ENCODE results near the gene WASF1. TPM values are rescaled to one million over a fixed set of nuclear protein-coding genes. Genes with fewer than 3 reads are reported as not detected.

Gene WASF1
- total RNA-seq, 2 donors from 2014 or later = 31.1 to 35.3 TPM

- TF ChIP-seq, protein P1, sequence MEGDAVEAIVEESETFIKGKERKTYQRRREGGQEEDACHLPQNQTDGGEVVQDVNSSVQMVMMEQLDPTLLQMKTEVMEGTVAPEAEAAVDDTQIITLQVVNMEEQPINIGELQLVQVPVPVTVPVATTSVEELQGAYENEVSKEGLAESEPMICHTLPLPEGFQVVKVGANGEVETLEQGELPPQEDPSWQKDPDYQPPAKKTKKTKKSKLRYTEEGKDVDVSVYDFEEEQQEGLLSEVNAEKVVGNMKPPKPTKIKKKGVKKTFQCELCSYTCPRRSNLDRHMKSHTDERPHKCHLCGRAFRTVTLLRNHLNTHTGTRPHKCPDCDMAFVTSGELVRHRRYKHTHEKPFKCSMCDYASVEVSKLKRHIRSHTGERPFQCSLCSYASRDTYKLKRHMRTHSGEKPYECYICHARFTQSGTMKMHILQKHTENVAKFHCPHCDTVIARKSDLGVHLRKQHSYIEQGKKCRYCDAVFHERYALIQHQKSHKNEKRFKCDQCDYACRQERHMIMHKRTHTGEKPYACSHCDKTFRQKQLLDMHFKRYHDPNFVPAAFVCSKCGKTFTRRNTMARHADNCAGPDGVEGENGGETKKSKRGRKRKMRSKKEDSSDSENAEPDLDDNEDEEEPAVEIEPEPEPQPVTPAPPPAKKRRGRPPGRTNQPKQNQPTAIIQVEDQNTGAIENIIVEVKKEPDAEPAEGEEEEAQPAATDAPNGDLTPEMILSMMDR (conservative IDR thresholded peaks at IDR 0.05) = no peak
- 89 to 90% methylated on average over 3 to 8 of the region's 8 CpGs for WGBS, 2 experiments (ENCODE audit: insufficient coverage in 1 of 2, insufficient read length in 1 of 2)
- H3K27me3 Mint-ChIP-seq (ENCODE audit: insufficient read depth) = no peaks in the 10 kb centered on the region
- Histone ChIP-seq H3K9me3 (ENCODE audit: control insufficient read depth, low read length) (peaks cover 4% of the 10 kb centered on the region), H3K36me3 (ENCODE audit: control insufficient read depth, insufficient read depth, low read length) (peaks cover 4% of the 10 kb centered on the region), H3K27ac (ENCODE audit: low read depth, low read length) (no peak overlapping the region), H3K9ac (ENCODE audit: extremely low read depth, low read length, poor library complexity, severe bottlenecking) (no peak overlapping the region), H3K27me3 (ENCODE audit: control insufficient read depth, insufficient read depth, low read length, poor library complexity, severe bottlenecking) (no peaks in the 10 kb centered on the region), H3K4me1 (ENCODE audit: control insufficient read depth, insufficient read depth, low read length) (no peaks in the 10 kb centered on the region), H3K4me3 (ENCODE audit: low read length) (no peak overlapping the region)
- no peak overlapping the region for H3K4me3 Mint-ChIP-seq
- no peak for DNase-seq
- H3K27ac Mint-ChIP-seq = no peak overlapping the region
- H3K4me1 Mint-ChIP-seq = peaks cover 28% of the 10 kb centered on the region
- H3K9me3 Mint-ChIP-seq = peaks cover 11% of the 10 kb centered on the region
- peaks cover 29% of the 10 kb centered on the region for H3K36me3 Mint-ChIP-seq (ENCODE audit: low read depth)
These were observed 63.2 kb downstream of the WASF1 start for GRCh38 chr6:110116258-110116657.

DNA sequence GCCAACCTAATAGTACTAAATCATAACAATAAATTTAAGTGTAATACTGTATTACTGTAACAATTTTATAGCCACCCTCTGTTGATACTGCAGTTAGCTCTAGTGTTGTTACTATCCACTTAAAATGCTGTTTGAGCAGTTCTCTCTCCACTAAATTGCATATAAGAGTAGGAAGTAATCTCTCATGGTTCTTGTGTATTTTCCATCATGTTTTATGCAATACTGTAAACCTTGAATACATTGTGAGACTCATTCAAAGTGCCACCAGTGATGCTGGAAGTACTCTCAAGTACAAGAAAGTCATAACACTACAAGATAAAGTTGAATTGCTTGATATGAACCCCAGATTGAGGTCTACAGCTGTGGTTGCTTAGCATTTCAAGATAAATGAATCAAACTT lies 65.5 kb downstream of the WASF1 start:
- no peaks in the 10 kb centered on the region for H3K9me3 Mint-ChIP-seq
- Histone ChIP-seq H3K9me3 (ENCODE audit: control insufficient read depth, low read length) (no peaks in the 10 kb centered on the region), H3K4me3 (ENCODE audit: low read length) (no peak overlapping the region), H3K9ac (ENCODE audit: extremely low read depth, low read length, poor library complexity, severe bottlenecking) (no peak overlapping the region), H3K27ac (ENCODE audit: low read depth, low read length) (no peak overlapping the region), H3K36me3 (ENCODE audit: control insufficient read depth, insufficient read depth, low read length) (peaks cover 8% of the 10 kb centered on the region), H3K27me3 (ENCODE audit: control insufficient read depth, insufficient read depth, low read length, poor library complexity, severe bottlenecking) (no peaks in the 10 kb centered on the region), H3K4me1 (ENCODE audit: control insufficient read depth, insufficient read depth, low read length) (no peaks in the 10 kb centered on the region)
- H3K4me1 Mint-ChIP-seq = peaks cover 28% of the 10 kb centered on the region
- no peak for DNase-seq
- no peaks in the 10 kb centered on the region for H3K27me3 Mint-ChIP-seq (ENCODE audit: insufficient read depth)
- H3K36me3 Mint-ChIP-seq (ENCODE audit: low read depth) = peaks cover 16% of the 10 kb centered on the region
- TF ChIP-seq, protein P1 (conservative IDR thresholded peaks at IDR 0.05) = no peak
- H3K4me3 Mint-ChIP-seq = no peak overlapping the region
- H3K27ac Mint-ChIP-seq = no peak overlapping the region

GRCh38 chr6:110105296-110105695 lies 74.2 kb downstream of the WASF1 start:
- peaks cover 27% of the 10 kb centered on the region for H3K4me1 Mint-ChIP-seq
- no peak overlapping the region for H3K4me3 Mint-ChIP-seq
- no peak overlapping the region for H3K27ac Mint-ChIP-seq
- Histone ChIP-seq H3K4me1 (ENCODE audit: control insufficient read depth, insufficient read depth, low read length) (peaks cover 9% of the 10 kb centered on the region), H3K27me3 (ENCODE audit: control insufficient read depth, insufficient read depth, low read length, poor library complexity, severe bottlenecking) (no peaks in the 10 kb centered on the region), H3K27ac (ENCODE audit: low read depth, low read length) (no peak overlapping the region), H3K9me3 (ENCODE audit: control insufficient read depth, low read length) (no peaks in the 10 kb centered on the region), H3K36me3 (ENCODE audit: control insufficient read depth, insufficient read depth, low read length) (peaks cover 41% of the 10 kb centered on the region), H3K4me3 (ENCODE audit: low read length) (peak overlapping the region; percentile 33), H3K9ac (ENCODE audit: extremely low read depth, low read length, poor library complexity, severe bottlenecking) (no peak overlapping the region)
- no peaks in the 10 kb centered on the region for H3K9me3 Mint-ChIP-seq
- 83 to 97% methylated on average over 1 to 4 of the region's 4 CpGs for WGBS, 2 experiments (ENCODE audit: insufficient coverage in 1 of 2, insufficient read length in 1 of 2)
- DNase-seq = no peak
- peaks cover 29% of the 10 kb centered on the region for H3K36me3 Mint-ChIP-seq (ENCODE audit: low read depth)
- no peaks in the 10 kb centered on the region for H3K27me3 Mint-ChIP-seq (ENCODE audit: insufficient read depth)
- TF ChIP-seq, protein P1 (conservative IDR thresholded peaks at IDR 0.05) = no peak
